ENCODE data around the gene FICD. TPM values are rescaled to one million over a fixed set of nuclear protein-coding genes. Genes with fewer than 3 reads are reported as not detected.
A peak's percentile ranks its signal among the peaks of the same experiment; 100 is the strongest.

FICD gene
- total and polyA plus RNA-seq, 7 experiments from 2014 or later = 1.6 to 9.7 (median 4.0) TPM

GRCh38 chr12:108527166-108527496 lies 12.1 kb downstream of the FICD start:
- Histone ChIP-seq H3K27me3 (ENCODE audit: control insufficient read depth in 2 of 2, insufficient read depth in 2 of 2, low read length in 2 of 2) (no peaks in the 10 kb centered on the region), H3K27ac (ENCODE audit: low read depth, low read length) (no peak overlapping the region), H3K9me3 (ENCODE audit: control insufficient read depth in 2 of 3, low read length in 3 of 3) (no peaks in the 10 kb centered on the region), H3K4me3 (ENCODE audit: low read length) (no peak overlapping the region), H3K4me1 (ENCODE audit: control insufficient read depth in 2 of 2, insufficient read depth in 2 of 2, low read length in 2 of 2) (no peaks in the 10 kb centered on the region), H3K36me3 (ENCODE audit: control insufficient read depth in 2 of 3, insufficient read depth in 3 of 3, low read length in 3 of 3) (peaks cover 30 to 98% (median 37%) of the 10 kb centered on the region in 3 experiments)
- Mint-ChIP-seq H3K4me3 (no peak overlapping the region), H3K9me3 (peaks cover 0 to 1% (median 0%) of the 10 kb centered on the region in 11 donors), H3K4me1 (peaks cover 0 to 14% (median 0%) of the 10 kb centered on the region in 7 donors), H3K27ac (peak overlapping the region in 7 of 9 donors; percentile 6 to 78 (median 37)), H3K27me3 (no peaks in the 10 kb centered on the region), H3K36me3 (peaks cover 7 to 53% (median 31%) of the 10 kb centered on the region in 5 donors)
- POLR2A ChIA-PET = no interaction called here
- ATAC-seq (no peak), DNase-seq (no peak)
- CTCF ChIA-PET = interaction anchor here (0.5 to 1.2 kb wide), 2 partner anchors 277 to 580 kb away, joined by 3 to 4 read pairs; no protein-coding TSS in a partner anchor
- intact Hi-C loops (cut with micrococcal nuclease) = no loop called here

- intact Hi-C loops (cut with micrococcal nuclease) = no loop called here
- Mint-ChIP-seq H3K9me3 (peaks cover 0 to 1% (median 0%) of the 10 kb centered on the region in 11 donors), H3K4me1 (peaks cover 0 to 12% (median 0%) of the 10 kb centered on the region in 7 donors), H3K27me3 (no peaks in the 10 kb centered on the region), H3K27ac (peak overlapping the region in 2 of 9 donors; percentile 22 to 70), H3K4me3 (no peak overlapping the region), H3K36me3 (peaks cover 4 to 48% (median 32%) of the 10 kb centered on the region in 5 donors)
- DNase-seq (no peak), ATAC-seq (no peak)
- Histone ChIP-seq H3K9me3 (ENCODE audit: control insufficient read depth in 2 of 3, low read length in 3 of 3) (no peaks in the 10 kb centered on the region), H3K4me1 (ENCODE audit: control insufficient read depth in 2 of 2, insufficient read depth in 2 of 2, low read length in 2 of 2) (no peaks in the 10 kb centered on the region), H3K27me3 (ENCODE audit: control insufficient read depth in 2 of 2, insufficient read depth in 2 of 2, low read length in 2 of 2) (no peaks in the 10 kb centered on the region), H3K36me3 (ENCODE audit: control insufficient read depth in 2 of 3, insufficient read depth in 3 of 3, low read length in 3 of 3) (peaks cover 26 to 94% (median 29%) of the 10 kb centered on the region in 3 experiments), H3K4me3 (ENCODE audit: low read length) (no peak overlapping the region), H3K27ac (ENCODE audit: low read depth, low read length) (no peak overlapping the region)
- CTCF ChIA-PET = interaction anchor here (0.6 kb wide), 1 partner anchor 34 kb away, joined by 3 read pairs; no protein-coding TSS in a partner anchor
- POLR2A ChIA-PET = no interaction called here
Observed at GRCh38 chr12:108530161-108530560, 15.1 kb downstream of the FICD start.

- H3K36me3 Mint-ChIP-seq = peaks cover 4 to 59% (median 28%) of the 10 kb centered on the region in 5 donors
- Histone ChIP-seq H3K4me1 (ENCODE audit: control insufficient read depth in 2 of 2, insufficient read depth in 2 of 2, low read length in 2 of 2) (no peaks in the 10 kb centered on the region), H3K36me3 (ENCODE audit: control insufficient read depth in 2 of 3, insufficient read depth in 3 of 3, low read length in 3 of 3) (peaks cover 24 to 94% (median 36%) of the 10 kb centered on the region in 3 experiments), H3K27ac (ENCODE audit: low read depth, low read length) (no peak overlapping the region), H3K9me3 (ENCODE audit: control insufficient read depth in 2 of 3, low read length in 3 of 3) (no peaks in the 10 kb centered on the region), H3K4me3 (ENCODE audit: low read length) (no peak overlapping the region), H3K27me3 (ENCODE audit: control insufficient read depth in 2 of 2, insufficient read depth in 2 of 2, low read length in 2 of 2) (no peaks in the 10 kb centered on the region)
- H3K4me3 Mint-ChIP-seq = no peak overlapping the region
- peak overlapping the region in 1 of 9 donors; percentile 28 for H3K27ac Mint-ChIP-seq
- H3K27me3 Mint-ChIP-seq = no peaks in the 10 kb centered on the region
- peaks cover 0 to 8% (median 0%) of the 10 kb centered on the region in 7 donors for H3K4me1 Mint-ChIP-seq
- no peak for DNase-seq
- CTCF ChIA-PET = no interaction called here
- H3K9me3 Mint-ChIP-seq = peaks cover 0 to 1% (median 0%) of the 10 kb centered on the region in 11 donors
- no peak for ATAC-seq
- intact Hi-C loops (cut with micrococcal nuclease) = no loop called here
- POLR2A ChIA-PET = interaction anchor here (0.6 to 0.7 kb wide), 2 partner anchors 207 to 309 kb away, joined by 3 read pairs; no protein-coding TSS in a partner anchor
Observed at GRCh38 chr12:108531929-108532848, 17.1 kb downstream of the FICD start.

GRCh38 chr12:108538146-108538545 lies 23.1 kb downstream of the FICD start:
- Histone ChIP-seq H3K27me3 (ENCODE audit: control insufficient read depth in 2 of 2, insufficient read depth in 2 of 2, low read length in 2 of 2) (no peaks in the 10 kb centered on the region), H3K36me3 (ENCODE audit: control insufficient read depth in 2 of 3, insufficient read depth in 3 of 3, low read length in 3 of 3) (peaks cover 21 to 64% (median 45%) of the 10 kb centered on the region in 3 experiments), H3K4me1 (ENCODE audit: control insufficient read depth in 2 of 2, insufficient read depth in 2 of 2, low read length in 2 of 2) (no peaks in the 10 kb centered on the region), H3K27ac (ENCODE audit: low read depth, low read length) (no peak overlapping the region), H3K4me3 (ENCODE audit: low read length) (no peak overlapping the region), H3K9me3 (ENCODE audit: control insufficient read depth in 2 of 3, low read length in 3 of 3) (no peaks in the 10 kb centered on the region)
- Mint-ChIP-seq H3K4me3 (no peak overlapping the region), H3K27me3 (no peaks in the 10 kb centered on the region), H3K9me3 (no peaks in the 10 kb centered on the region), H3K4me1 (peaks cover 6 to 22% (median 15%) of the 10 kb centered on the region in 7 donors), H3K36me3 (peaks cover 7 to 59% (median 18%) of the 10 kb centered on the region in 5 donors), H3K27ac (peak overlapping the region in 2 of 9 donors; percentile 3 to 20)
- intact Hi-C loops (cut with micrococcal nuclease) = loop anchor here in 1 of 2 donors (2.0 kb wide), 1 partner anchor 15 kb away; no protein-coding TSS in a partner anchor
- ChIA-PET POLR2A (no interaction called here), CTCF (no interaction called here)
- DNase-seq = no peak
- ATAC-seq = no peak

- H3K4me3 Mint-ChIP-seq = no peak overlapping the region
- H3K27me3 Mint-ChIP-seq = no peaks in the 10 kb centered on the region
- H3K9me3 Mint-ChIP-seq = no peaks in the 10 kb centered on the region
- H3K4me3 ChIP-seq (ENCODE audit: low read length) = no peak overlapping the region
- H3K4me1 Mint-ChIP-seq = peaks cover 6 to 25% (median 16%) of the 10 kb centered on the region in 7 donors
- H3K36me3 Mint-ChIP-seq = peaks cover 7 to 62% (median 19%) of the 10 kb centered on the region in 5 donors
- H3K36me3 ChIP-seq (ENCODE audit: control insufficient read depth in 2 of 3, insufficient read depth in 3 of 3, low read length in 3 of 3) = peaks cover 23 to 64% (median 45%) of the 10 kb centered on the region in 3 experiments
- ChIA-PET POLR2A (no interaction called here), CTCF (no interaction called here)
- H3K9me3 ChIP-seq (ENCODE audit: control insufficient read depth in 2 of 3, low read length in 3 of 3) = no peaks in the 10 kb centered on the region
- no peak for DNase-seq
- no peak for ATAC-seq
- intact Hi-C loops (cut with micrococcal nuclease) = loop anchor here in 1 of 2 donors (2.0 kb wide), 1 partner anchor 14 kb away; no protein-coding TSS in a partner anchor
- H3K4me1 ChIP-seq (ENCODE audit: control insufficient read depth in 2 of 2, insufficient read depth in 2 of 2, low read length in 2 of 2) = no peaks in the 10 kb centered on the region
- H3K27ac Mint-ChIP-seq = peak overlapping the region in 2 of 9 donors; percentile 20 to 30
- H3K27me3 ChIP-seq (ENCODE audit: control insufficient read depth in 2 of 2, insufficient read depth in 2 of 2, low read length in 2 of 2) = no peaks in the 10 kb centered on the region
- no peak overlapping the region for H3K27ac ChIP-seq (ENCODE audit: low read depth, low read length)
Observed at GRCh38 chr12:108538616-108539195, 23.6 kb downstream of the FICD start.

GRCh38 chr12:108542320-108542719 lies 27.2 kb downstream of the FICD start:
- H3K27me3 ChIP-seq (ENCODE audit: control insufficient read depth in 2 of 2, insufficient read depth in 2 of 2, low read length in 2 of 2) = no peaks in the 10 kb centered on the region
- peaks cover 15 to 52% (median 22%) of the 10 kb centered on the region in 5 donors for H3K36me3 Mint-ChIP-seq
- POLR2A ChIA-PET = no interaction called here
- DNase-seq (no peak), ATAC-seq (no peak)
- no peaks in the 10 kb centered on the region for H3K4me1 ChIP-seq (ENCODE audit: control insufficient read depth in 2 of 2, insufficient read depth in 2 of 2, low read length in 2 of 2)
- no peak overlapping the region for H3K4me3 ChIP-seq (ENCODE audit: low read length)
- intact Hi-C loops (cut with micrococcal nuclease) = no loop called here
- no peaks in the 10 kb centered on the region for H3K9me3 ChIP-seq (ENCODE audit: control insufficient read depth in 2 of 3, low read length in 3 of 3)
- H3K27ac ChIP-seq (ENCODE audit: low read depth, low read length) = no peak overlapping the region
- H3K9me3 Mint-ChIP-seq = peaks cover 0 to 2% (median 0%) of the 10 kb centered on the region in 11 donors
- peaks cover 25 to 66% (median 35%) of the 10 kb centered on the region in 3 experiments for H3K36me3 ChIP-seq (ENCODE audit: control insufficient read depth in 2 of 3, insufficient read depth in 3 of 3, low read length in 3 of 3)
- no peak overlapping the region for H3K27ac Mint-ChIP-seq
- H3K4me3 Mint-ChIP-seq = no peak overlapping the region
- CTCF ChIA-PET = no interaction called here
- H3K27me3 Mint-ChIP-seq = no peaks in the 10 kb centered on the region
- H3K4me1 Mint-ChIP-seq = peaks cover 14 to 30% (median 21%) of the 10 kb centered on the region in 7 donors

Measured in naive thymus-derived CD4-positive, alpha-beta T cell (primary cell).